ENCODE results near the gene USP24. TPM values are rescaled to one million over a fixed set of nuclear protein-coding genes. Genes with fewer than 3 reads are reported as not detected.

Gene USP24
- total RNA-seq, 1 experiment from 2014 or later: 54.6 TPM

- ChIA-PET CTCF (no interaction called here), POLR2A (ENCODE audit: low non-redundant PET) (no interaction called here)
- intact Hi-C loops (cut with micrococcal nuclease; ENCODE audit: unreplicated experiment): no loop called here
- Histone ChIP-seq H3K9me3 (ENCODE audit: low read depth, low read length, poor library complexity, severe bottlenecking) (no peaks in the 10 kb centered on the region), H3K4me3 (ENCODE audit: low read depth, low read length, poor library complexity, severe bottlenecking) (no peak overlapping the region), H3K27ac (ENCODE audit: low read depth, low read length, poor library complexity, severe bottlenecking) (no peak overlapping the region), H3K36me3 (ENCODE audit: insufficient read depth, low read length, poor library complexity, severe bottlenecking) (peaks cover 91% of the 10 kb centered on the region), H3K27me3 (replicated peaks; ENCODE audit: insufficient read depth, low read depth, low read length, poor library complexity) (no peaks in the 10 kb centered on the region), H3K4me1 (ENCODE audit: insufficient read depth, low read length, poor library complexity, severe bottlenecking) (peaks cover 13% of the 10 kb centered on the region)
- no TSS peak for BruUV-seq (replicated peaks)
- TF ChIP-seq EZH2 (IDR thresholded peaks at IDR 0.05; ENCODE audit: borderline replicate concordance, low read depth, low read length, poor library complexity, severe bottlenecking) (no peak), CTCF (conservative IDR thresholded peaks at IDR 0.05; ENCODE audit: low read depth, low read length) (no peak)
- DNase-seq (ENCODE audit: low spot score): no peak
These were observed 165.8 kb downstream of the USP24 start for GRCh38 chr1:55049271-55049913.

DNA sequence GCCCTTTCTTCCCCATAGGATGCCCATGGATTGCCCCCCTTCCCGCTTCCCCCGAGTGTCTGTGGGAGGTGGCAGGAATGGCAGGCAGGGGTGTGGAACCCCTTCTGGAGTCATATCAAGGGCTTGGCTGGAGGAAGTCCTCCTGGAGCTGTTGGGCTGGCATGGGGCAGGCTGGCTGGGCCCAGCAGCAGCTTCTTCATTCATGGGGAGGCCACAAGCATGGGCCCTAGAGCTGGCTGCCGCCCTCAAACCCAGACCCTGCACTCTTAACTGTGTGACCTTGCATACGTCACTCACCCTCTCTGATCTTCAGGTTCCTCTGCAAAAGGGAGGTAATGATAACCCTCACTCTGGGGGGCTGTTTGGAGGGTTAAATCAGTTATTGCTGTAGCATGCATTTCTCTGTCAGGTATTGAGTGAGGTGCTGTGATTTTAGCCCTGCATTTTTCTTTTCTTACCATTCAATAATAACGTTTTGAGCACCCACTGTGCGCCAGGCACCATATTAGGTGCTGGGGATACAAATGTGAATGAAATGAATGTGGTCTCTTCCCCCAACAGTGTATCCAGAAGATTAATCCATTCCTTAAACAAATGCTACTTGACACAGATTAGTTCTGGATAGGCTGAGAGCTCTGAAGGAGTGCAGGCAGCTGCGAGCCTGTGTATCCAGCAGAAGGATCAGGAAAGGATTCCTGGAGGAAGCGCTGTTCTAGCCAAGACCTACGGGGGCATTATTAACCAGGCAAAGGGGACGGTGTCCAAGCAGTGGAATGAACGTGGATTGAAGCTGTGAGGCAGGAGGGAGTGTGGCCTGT, 166.5 kb downstream of the USP24 start:
- Histone ChIP-seq H3K4me3 (ENCODE audit: low read depth, low read length, poor library complexity, severe bottlenecking) (no peak overlapping the region), H3K9me3 (ENCODE audit: low read depth, low read length, poor library complexity, severe bottlenecking) (no peaks in the 10 kb centered on the region), H3K27me3 (replicated peaks; ENCODE audit: insufficient read depth, low read depth, low read length, poor library complexity) (no peaks in the 10 kb centered on the region), H3K36me3 (ENCODE audit: insufficient read depth, low read length, poor library complexity, severe bottlenecking) (peaks cover 91% of the 10 kb centered on the region), H3K4me1 (ENCODE audit: insufficient read depth, low read length, poor library complexity, severe bottlenecking) (peaks cover 13% of the 10 kb centered on the region), H3K27ac (ENCODE audit: low read depth, low read length, poor library complexity, severe bottlenecking) (no peak overlapping the region)
- ChIA-PET POLR2A (ENCODE audit: low non-redundant PET) (no interaction called here), CTCF (no interaction called here)
- intact Hi-C loops (cut with micrococcal nuclease; ENCODE audit: unreplicated experiment): no loop called here
- BruUV-seq (replicated peaks): no TSS peak
- DNase-seq (ENCODE audit: low spot score): no peak
- TF ChIP-seq EZH2 (IDR thresholded peaks at IDR 0.05; ENCODE audit: borderline replicate concordance, low read depth, low read length, poor library complexity, severe bottlenecking) (no peak), CTCF (conservative IDR thresholded peaks at IDR 0.05; ENCODE audit: low read depth, low read length) (no peak)

GRCh38 chr1:55047611-55048010, 167.6 kb downstream of the USP24 start:
- peaks cover 16% of the 10 kb centered on the region for H3K4me1 ChIP-seq (ENCODE audit: insufficient read depth, low read length, poor library complexity, severe bottlenecking)
- BruUV-seq (replicated peaks): no TSS peak
- peaks cover 86% of the 10 kb centered on the region for H3K36me3 ChIP-seq (ENCODE audit: insufficient read depth, low read length, poor library complexity, severe bottlenecking)
- no peak for TF ChIP-seq EZH2 (IDR thresholded peaks at IDR 0.05; ENCODE audit: borderline replicate concordance, low read depth, low read length, poor library complexity, severe bottlenecking)
- no peak for TF ChIP-seq CTCF (conservative IDR thresholded peaks at IDR 0.05; ENCODE audit: low read depth, low read length)
- DNase-seq (ENCODE audit: low spot score): no peak
- H3K27me3 ChIP-seq (replicated peaks; ENCODE audit: insufficient read depth, low read depth, low read length, poor library complexity): no peaks in the 10 kb centered on the region
- CTCF ChIA-PET: no interaction called here
- no peaks in the 10 kb centered on the region for H3K9me3 ChIP-seq (ENCODE audit: low read depth, low read length, poor library complexity, severe bottlenecking)
- no peak overlapping the region for H3K27ac ChIP-seq (ENCODE audit: low read depth, low read length, poor library complexity, severe bottlenecking)
- H3K4me3 ChIP-seq (ENCODE audit: low read depth, low read length, poor library complexity, severe bottlenecking): no peak overlapping the region
- POLR2A ChIA-PET (ENCODE audit: low non-redundant PET): no interaction called here
- intact Hi-C loops (cut with micrococcal nuclease; ENCODE audit: unreplicated experiment): no loop called here
